ENCODE data around the gene B3GNT5.
A peak's percentile ranks its signal among the peaks of the same experiment; 100 is the strongest.

B3GNT5 gene

DNA sequence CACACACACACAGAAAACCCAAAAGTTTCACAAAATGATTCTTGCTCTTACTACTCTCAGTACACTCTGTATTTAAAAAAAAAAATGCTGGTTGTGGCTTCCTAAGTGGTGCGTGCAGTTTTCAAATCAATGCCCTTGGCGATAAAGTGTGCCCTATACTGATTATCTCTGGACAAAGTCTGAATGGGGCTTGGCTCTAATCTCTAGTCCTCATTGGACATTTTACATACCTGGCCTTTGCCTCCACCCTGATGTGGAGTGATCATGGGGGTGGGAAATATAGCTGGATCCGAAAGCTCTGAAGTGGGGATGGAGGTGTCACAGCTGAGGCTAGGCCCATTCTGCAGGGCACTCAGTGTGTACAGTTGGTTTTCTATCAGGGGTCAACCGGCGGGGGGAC, 14.1 kb downstream of the B3GNT5 start:
- DNase-seq = no peak

DNA sequence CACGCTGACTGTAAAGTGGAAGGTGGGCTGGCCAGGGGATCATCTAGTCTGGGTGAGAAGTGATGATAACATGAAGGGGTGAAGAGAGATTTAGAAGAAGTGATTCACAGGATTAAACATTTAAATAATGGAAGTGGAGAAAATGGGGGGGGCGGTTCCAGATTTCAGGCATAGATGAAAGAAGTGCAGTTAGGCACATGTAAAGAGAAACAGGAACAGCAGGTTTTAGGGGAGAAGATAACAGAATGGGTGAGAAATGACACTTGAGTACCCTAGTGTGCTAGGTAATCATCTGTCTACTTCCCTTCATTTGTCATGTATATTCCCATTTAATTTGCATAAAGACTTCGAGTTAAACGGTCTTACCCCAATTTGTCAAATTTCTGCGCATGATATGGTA, 15.3 kb downstream of the B3GNT5 start:
- no peak for DNase-seq

DNA sequence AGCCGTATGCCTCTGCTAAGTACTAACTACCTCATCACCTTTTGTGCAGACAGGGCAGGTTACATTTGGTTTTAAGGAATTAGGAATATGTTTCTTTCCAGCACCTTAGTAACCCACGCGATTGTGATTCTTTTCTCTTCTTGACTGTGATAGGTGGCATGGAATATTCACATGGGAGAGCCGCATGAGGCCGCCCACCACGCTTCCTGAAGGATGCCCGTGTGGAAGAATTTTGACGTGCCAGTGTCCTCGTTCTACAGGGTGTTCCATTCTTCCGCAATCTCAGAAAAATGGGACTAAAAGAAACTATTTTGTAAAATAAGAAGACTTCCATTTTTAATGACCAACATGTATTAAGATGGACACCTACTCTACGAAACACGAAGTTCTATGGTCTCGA, 16.3 kb downstream of the B3GNT5 start:
- no peak for DNase-seq

DNA sequence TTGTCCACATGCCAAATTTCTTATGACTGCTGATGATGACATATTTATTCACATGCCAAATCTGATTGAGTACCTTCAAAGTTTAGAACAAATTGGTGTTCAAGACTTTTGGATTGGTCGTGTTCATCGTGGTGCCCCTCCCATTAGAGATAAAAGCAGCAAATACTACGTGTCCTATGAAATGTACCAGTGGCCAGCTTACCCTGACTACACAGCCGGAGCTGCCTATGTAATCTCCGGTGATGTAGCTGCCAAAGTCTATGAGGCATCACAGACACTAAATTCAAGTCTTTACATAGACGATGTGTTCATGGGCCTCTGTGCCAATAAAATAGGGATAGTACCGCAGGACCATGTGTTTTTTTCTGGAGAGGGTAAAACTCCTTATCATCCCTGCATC, 17.3 kb downstream of the B3GNT5 start:
- no peak for DNase-seq

DNA sequence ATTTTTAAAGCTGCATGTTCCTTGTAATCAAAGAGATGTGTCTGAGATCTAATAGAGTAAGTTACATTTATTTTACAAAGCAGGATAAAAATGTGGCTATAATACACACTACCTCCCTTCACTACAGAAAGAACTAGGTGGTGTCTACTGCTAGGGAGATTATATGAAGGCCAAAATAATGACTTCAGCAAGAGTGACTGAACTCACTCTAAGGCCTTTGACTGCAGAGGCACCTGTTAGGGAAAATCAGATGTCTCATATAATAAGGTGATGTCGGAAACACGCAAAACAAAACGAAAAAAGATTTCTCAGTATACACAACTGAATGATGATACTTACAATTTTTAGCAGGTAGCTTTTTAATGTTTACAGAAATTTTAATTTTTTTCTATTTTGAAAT, 19.1 kb downstream of the B3GNT5 start:
- DNase-seq = no peak

DNA sequence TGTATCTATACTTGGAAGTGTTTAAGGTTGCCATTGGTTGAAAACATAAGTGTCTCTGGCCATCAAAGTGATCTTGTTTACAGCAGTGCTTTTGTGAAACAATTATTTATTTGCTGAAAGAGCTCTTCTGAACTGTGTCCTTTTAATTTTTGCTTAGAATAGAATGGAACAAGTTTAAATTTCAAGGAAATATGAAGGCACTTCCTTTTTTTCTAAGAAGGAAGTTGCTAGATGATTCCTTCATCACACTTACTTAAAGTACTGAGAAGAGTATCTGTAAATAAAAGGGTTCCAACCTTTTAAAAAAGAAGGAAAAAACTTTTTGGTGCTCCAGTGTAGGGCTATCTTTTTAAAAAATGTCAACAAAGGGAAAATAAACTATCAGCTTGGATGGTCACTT, 19.7 kb downstream of the B3GNT5 start:
- DNase-seq = no peak

DNA sequence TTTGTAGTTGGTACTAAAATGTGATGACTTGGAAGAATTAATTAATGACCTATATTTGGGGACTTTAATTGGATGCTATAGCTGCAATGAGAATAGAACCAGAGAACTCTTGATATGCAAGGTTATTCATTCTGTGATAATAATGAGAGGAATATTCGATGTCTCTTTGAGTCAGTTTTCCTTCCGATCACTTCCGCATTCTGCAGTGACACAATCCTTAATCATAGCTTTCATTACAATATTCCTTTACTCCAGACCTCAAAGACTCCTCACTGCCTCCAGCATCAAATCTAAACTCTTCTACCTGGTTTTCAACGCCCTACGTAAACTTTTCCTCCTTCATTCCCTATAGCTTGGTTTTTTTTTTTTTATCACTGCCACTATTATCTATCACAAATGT, 21.6 kb downstream of the B3GNT5 start:
- no peak for DNase-seq

DNA sequence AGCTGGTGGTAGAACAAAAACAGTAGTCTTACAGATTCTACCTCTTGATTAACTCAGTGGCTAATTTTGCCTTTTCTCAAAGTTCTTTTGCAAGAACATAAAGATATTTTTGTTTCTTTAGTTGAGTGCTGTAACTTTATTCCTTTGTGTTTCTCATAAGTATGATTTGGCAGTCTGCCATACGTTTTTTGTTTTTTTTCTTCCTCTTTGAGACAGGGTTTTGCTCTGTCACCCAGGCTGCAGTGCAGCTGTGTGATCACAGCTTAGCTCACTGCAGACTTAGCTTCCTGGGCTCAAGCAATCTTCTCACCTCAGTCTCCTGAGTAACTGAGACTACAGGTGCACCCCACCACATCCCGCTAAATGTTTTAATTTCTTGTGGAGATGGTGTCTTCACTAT, 22.4 kb downstream of the B3GNT5 start:
- no peak for DNase-seq

DNA sequence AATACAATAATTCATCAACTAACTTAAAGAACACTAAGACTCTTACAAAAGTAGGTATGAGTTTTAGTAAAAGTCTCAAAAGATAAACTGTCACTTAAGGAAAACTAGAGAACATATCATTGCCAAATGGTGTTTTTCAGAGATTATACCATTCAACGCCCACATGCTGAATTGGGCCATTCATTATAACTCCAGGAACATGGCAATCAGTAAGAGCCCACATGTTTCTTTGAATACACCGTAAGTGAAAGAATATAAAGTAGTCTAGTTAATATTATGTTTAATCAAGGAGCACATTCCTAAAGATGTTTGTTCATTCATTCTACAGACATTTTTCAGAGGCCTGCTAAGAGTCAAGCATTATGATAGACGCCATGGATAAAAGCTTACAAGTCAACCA, 22.9 kb downstream of the B3GNT5 start:
- DNase-seq = no peak

DNA sequence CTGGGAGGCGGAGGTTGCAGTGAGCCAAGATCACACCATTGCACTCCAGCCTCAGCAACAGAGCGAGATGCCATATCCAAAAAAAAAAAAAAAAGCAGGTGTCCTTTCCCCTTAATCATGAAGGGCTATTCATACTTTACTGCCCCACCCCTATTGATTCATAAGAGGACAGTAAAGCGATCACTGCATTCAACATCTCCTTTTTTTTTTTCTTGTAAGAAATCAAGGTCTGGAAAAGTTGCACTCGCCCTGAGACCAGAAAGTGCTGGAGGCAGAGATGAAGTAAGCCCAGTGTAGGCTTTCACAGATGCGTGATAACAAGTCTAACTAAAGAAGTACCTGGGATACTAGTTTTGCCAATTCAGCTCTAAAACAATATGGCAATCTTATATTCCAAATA, 24.2 kb downstream of the B3GNT5 start:
- DNase-seq = no peak

DNA sequence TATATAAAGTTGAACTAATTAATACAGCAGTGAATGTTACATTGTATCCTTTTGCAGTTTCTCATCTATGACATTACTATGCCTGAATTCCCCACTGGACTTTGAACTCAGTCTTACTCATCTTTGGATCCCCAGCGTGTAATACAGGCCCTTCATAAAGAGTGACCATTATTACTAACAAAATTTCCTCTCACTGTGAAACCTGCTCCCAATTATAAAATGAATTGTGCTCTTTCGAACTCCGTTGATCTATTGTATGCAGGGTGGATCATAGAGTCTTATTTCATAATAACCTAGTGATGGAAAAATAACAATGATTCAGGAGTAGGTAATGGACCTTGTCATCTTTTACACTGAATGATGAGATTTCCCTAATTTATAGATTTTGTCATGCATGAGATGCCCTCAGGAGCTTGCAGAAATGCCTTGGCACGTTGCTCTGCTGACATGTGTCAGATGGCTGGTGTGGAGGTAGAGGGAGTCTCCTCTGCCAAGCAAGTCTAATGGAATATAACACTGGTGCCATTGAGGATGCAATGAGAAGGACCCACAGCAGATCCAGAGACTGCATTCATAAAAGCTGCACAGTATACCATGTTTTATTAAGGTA, 25.5 kb downstream of the B3GNT5 start:
- DNase-seq = no peak

DNA sequence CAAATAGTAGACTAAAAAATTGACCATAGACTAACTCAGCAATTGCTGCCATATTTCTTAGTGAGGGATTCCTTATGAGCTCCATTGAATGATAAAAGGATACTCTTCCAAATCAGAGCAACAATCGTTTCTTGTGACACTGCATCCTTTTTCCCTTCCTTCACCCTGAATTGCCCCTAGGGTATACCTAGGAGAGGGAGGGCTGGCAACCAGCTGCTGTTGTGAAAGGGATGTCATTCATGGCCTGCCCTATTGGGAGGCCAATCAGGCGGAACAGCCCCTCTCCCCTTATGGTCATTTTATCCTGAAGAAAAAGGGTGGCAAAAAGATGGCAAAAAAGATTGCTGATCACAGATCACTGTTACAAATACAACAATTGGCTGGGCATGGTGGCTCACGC, 26.3 kb downstream of the B3GNT5 start:
- DNase-seq = no peak

DNA sequence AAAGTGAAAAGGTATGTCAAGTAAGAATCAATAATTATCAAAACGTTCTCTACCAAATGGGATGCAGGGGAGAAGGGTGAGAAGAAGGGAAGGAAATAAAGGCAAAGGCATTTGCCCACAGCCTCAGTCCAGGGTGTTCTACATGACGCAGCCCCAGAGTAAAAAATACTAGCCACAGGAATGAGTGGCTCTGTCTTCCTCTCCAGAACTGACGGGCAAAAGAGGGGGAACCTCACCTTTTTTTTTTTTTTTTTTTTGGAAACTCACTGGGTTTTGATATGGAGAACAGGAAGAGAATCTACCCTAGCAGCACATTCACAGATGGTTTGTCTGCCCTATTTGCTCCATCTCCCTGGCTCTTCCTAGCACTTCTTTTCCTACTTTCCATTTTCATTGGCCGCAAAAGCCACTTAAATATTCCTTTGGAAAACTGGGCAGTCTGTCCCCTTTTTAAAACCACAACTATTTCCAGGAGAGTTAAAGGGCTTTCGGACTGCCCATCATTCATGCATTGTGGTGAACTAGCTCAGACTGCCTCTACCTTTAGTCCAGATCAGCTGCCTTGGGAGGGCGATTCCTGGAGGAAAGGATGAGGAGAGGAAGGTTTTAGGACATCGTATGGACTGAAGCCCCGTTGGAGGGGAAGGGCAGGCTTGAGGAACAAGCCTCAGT, 28.2 kb downstream of the B3GNT5 start:
- no peak for DNase-seq

DNA sequence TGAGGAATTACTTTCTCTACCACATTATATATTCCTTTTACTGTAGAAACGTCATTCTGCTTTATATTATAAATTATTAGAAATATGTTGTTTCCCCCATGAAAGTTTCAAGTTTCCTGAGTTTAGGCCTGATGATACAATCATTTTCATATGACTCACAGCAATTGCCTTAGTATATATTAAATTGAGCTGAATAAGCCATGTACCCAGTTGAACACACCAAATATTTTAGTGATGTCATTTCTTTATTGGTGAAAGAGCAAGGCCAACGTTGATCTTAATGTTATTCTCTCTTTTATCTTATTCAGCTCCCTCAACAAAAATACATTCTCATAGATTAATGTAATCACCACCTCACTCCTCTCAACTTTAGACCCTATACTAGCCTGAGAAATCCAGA, 30.8 kb downstream of the B3GNT5 start:
- no peak for DNase-seq

DNA sequence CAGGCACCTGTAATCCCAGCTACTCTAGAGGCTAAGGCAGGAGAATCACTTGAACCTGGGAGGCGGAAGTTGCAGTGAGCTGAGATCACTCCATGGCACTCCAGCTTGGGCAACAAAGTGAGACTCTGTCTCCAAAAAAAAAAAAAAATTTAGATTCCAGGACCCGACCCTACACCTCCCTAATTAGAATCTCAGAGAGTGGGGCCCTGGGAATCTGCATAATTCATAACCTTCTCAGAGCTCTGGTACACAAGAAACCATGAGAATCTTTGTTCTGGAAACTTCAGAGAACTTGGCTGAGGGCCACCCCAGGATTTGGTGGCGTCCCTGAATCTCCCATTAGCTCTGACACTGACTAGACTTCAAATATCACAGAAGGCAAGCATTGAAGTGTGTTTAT, 31.5 kb downstream of the B3GNT5 start:
- no peak for DNase-seq

DNA sequence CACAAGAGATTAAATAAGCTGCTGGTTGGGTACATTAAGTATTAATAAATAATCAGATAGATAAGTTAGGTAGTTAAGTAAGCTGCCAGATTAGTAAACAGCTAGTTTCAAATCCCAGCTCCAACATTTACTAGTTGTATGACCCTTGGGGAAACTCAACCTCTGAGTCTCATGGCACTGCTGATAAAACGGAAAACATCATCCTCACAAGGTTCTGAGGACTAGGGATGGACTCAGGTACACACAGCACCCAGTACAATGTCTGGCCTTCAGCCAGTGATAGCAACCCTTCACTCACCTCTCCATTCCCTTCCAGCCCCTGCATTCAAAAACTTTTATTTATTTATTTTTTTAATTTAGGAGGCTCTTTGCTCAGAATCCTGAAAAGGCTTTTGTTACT, 32.3 kb downstream of the B3GNT5 start:
- DNase-seq = no peak

DNA sequence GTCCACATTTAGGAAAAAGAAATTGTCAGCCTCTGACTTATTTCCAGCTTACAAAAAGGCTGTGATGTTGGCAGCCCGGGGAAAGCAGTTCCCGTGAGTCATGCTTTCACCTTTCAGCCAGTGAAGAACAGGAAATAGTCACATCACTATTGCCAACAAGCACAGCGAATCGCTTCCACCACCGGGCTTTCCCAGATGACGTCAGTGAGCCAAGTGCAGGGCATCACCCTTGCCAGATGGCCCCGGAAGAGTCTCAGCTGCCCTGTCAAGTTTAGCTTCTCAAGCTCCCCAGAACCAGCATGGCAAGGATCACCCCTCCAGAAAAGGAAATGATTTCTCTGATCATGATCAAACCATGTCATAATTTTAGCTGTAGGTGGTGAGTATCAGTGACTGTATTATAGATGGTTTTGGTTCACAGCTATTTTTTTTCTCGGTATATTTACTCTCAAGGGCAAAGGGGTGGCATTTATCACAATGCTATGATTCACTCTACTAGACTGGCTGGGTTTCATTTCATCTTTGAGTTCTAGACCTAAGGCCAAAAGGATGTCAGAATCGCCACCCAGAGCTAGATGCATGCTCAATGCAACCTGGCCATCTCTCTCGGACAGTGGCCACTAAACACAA, 32.9 kb downstream of the B3GNT5 start:
- peak; percentile 95 to 98 for DNase-seq

DNA sequence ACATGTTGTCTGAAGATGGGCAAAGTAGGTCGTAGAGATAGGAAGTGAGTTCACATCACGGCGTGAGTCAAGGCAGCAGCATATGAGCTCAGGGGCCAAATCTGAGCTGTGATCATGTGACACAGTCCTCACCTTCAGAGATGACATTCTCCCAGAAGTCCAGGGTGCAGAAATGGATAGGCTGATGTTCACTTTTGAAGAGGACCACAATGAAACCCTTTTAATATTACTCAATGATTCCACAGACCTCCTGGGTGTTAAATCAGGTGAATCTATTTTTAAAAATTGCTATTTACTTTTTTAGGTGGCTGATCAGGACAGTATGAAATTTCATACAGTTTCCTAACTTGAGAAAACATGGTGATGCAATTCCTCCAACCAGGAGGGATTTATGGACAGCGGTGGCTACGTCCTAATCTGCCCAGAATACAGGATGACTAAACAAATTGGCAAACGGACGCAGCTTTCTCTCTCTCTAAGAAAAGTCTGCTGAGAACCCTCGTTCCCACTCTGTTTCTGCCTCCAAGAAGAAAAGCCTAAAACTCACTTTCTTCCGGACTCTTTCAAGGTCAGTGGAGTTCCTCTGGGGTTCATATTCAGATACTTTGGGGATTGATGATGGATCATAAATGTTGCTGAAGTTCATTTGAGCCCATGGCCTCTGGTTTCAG, 34.4 kb downstream of the B3GNT5 start:
- no peak for DNase-seq

DNA sequence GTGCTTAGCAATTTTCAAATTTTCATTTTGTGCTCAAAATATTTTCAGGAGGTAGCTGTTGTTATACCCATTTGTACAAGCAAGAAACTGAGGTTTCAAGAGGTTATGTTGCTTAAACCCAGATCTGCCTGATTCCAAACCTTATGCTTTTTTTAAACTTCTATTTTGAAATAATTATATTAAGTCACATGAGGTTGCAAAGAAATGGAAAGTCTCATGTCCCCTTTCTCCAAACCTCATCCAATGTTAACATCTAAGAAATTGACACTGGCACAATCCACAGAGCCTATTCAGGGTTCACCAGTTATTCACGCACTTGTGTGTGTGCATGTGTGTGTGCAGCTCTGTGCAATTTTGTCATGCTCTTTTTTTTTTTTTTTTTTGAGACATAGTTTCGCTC, 35.1 kb downstream of the B3GNT5 start:
- DNase-seq = no peak

DNA sequence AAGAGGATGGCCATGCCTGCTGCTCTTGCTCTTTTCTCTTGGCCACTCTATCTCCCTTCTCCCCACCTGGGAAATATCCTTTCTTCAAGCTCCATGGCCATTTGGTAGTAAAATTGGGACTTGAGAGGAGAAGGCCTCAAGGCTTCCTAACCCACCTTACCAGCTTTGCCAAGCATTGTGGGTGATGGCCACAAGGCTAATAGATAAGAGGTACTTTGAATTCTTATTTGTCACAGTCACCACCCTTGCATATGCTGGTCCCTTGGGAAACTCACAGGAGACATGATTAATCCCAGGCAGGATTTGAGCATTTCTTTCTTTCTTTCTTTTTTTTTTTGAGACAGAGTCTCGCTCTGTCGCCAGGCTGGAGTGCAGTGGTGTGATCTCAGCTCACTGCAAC, 37.2 kb downstream of the B3GNT5 start:
- no peak for DNase-seq

DNA sequence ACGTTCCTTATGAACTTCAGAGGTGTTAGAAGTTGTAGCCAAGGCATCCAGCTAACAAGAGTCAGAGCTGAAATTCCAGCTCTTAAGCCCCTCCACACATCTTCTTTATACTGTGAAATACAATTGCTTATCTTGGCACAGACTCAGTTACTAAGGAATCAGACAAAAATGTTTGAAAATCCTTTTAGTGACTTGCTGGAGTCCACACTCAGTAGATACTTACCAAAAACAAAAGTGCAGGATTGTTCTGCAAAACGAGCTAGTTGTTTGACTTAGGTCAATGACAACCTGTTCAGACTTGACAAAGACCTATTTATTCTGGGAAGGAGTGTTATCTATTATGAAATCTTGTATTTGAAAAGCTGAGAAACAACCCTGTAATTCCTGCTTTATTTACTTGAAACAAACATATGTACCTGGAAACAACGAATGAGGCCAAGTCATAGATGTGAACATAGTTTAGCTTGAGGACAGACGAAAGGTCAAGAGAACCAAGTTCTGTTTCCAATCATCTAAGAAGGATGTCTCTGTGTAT, 38.5 kb downstream of the B3GNT5 start:
- DNase-seq = no peak

DNA sequence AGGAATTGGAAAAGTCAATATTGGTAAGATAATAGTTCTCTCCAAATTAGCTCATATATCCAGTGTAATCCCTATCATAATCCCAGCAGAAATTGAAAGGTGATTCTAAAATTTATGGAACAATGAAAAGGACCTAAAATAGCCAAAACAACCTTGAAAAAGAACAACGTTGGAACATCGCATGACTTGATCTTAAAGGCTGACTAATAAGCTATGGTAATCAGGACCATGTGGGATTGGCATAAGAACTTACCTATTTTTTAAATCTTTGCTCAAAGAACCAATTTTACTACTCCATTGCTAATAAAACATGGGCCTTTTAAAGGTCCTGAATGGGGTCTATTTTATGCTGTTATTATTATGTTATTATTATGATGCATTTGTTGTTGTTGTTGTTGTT, 40.9 kb downstream of the B3GNT5 start:
- no peak for DNase-seq

DNA sequence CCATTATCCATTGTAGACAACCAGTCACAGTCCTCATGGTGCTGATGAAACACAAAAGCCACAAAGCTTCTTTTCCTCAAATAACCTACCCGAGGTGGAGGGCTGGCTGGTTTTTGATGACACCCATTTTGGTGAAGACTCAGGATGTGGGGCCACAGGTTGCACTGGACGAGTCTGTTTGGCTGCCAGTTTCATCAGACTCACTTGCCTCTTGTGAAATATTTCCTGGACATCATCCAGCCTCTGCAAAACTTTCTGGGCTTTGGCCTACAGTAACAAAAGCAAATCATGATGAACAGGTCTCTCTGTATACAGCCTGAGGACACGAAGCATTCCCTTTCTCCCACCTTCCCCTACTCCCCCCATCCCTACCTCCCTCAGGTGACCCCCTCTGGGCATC, 42.2 kb downstream of the B3GNT5 start:
- DNase-seq = no peak

DNA sequence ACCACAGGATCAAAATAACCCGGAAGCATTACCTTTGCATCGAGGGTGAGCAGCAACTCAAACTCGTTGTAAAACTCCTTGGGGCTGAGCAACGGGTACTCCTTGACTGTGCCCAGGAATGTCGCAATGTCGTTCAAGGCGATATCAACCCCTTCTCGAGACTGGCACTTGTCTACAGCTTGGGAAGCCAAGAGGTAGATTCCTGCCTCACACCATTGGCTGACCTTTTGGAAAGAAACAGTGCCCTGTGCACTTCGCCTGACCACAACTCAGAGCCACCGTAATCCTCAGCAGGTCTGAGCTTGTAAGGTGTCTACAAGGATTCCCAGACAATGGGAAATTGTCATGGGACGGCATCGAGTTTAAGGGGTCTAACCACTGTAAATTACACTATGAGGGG, 43.9 kb downstream of the B3GNT5 start:
- DNase-seq = no peak

Data from SW 1271 (cell line).